IPS-20b (cell line): Measurements from ENCODE around the gene CARD18.
"Not testable (repeated sequence)": the region's sequence is repeated elsewhere in the genome, so short reads cannot be mapped to it uniquely, and the experiment has no call there.

Experiments
- H3K27ac ChIP-seq: one replicate; pipeline ENCODE4 v1.5.1; 2013; ENCODE audit warnings: low read length
- H3K27me3 ChIP-seq: 2 replicates; pipeline ENCODE4 v1.6.1; 2013; ENCODE audit warnings: mild to moderate bottlenecking, low read length, inconsistent platforms; ENCODE audit not compliant: insufficient read depth
- H3K36me3 ChIP-seq: 2 replicates; pipeline ENCODE4 v1.6.1; 2013; ENCODE audit warnings: low read depth, mild to moderate bottlenecking, inconsistent platforms, low read length, moderate library complexity; ENCODE audit not compliant: insufficient read depth
- H3K4me1 ChIP-seq: 2 replicates; pipeline ENCODE4 v1.6.1; 2013; ENCODE audit warnings: mild to moderate bottlenecking, control low read depth, inconsistent platforms, low read length, moderate library complexity; ENCODE audit not compliant: insufficient read depth
- H3K4me3 ChIP-seq: 2 replicates; pipeline ENCODE4 v1.5.1; 2013; ENCODE audit warnings: mild to moderate bottlenecking, low read length, inconsistent platforms
- H3K9ac ChIP-seq: 2 replicates; pipeline ENCODE4 v1.6.1; 2013; ENCODE audit warnings: low read depth, mild to moderate bottlenecking, inconsistent platforms, low read length, moderate library complexity
- H3K9me3 ChIP-seq: 2 replicates; pipeline ENCODE4 v1.6.1; 2013; ENCODE audit warnings: mild to moderate bottlenecking, low read depth, low read length, inconsistent platforms; ENCODE audit not compliant: insufficient read depth

Gene CARD18

DNA sequence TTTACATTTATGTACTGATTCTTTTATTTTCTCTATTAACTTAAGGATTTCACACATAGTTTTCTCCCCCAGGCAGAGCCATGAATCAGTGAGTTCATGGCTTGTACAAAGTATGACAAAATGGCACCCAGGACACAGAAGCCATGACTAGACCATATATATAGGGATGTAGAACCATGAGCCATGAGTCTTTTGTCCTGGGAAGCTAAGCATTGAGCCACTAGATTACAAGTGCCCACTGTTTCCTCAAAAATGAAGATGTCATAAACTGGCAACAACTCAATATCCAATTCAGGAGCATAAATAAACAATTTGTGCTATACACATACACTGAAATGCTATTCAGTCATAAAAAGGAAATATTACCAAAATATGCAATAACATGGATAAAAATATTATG is 36.2 kb downstream of the CARD18 start:
- Histone ChIP-seq H3K4me3 (no peak overlapping the region), H3K9me3 (peaks cover 14% of the 10 kb centered on the region), H3K4me1 (peaks cover 6% of the 10 kb centered on the region), H3K27me3 (no peaks in the 10 kb centered on the region), H3K36me3 (no peaks in the 10 kb centered on the region), H3K27ac (no peak overlapping the region), H3K9ac (no peak overlapping the region)

DNA sequence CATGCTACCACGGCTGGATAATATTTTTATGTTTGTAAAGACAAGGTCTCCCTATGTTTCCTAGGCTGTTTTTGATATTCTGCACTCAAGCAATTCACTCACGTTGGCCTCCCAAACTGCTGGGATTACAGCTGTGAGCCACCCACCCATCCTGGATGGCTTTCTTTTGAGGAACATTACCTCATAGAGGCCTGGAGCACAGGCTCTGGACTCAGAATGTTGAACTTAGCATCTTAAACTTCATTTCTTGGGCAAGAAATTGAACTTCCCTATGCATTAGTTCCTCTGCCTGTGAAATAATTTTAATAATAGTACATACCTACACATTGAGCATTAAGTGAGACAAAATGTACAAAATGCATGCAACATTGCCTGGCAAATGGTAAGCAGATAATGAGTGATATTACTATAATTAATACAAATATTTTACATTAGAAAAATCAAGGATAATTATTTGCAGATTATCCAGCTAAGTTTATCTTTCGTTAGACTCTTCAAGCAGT is 37.4 kb downstream of the CARD18 start:
- H3K27ac ChIP-seq, H3K36me3 ChIP-seq, H3K9ac ChIP-seq, H3K4me1 ChIP-seq, H3K27me3 ChIP-seq, H3K4me3 ChIP-seq: not testable (repeated sequence)
- H3K9me3 ChIP-seq: peaks cover 14% of the 10 kb centered on the region

DNA sequence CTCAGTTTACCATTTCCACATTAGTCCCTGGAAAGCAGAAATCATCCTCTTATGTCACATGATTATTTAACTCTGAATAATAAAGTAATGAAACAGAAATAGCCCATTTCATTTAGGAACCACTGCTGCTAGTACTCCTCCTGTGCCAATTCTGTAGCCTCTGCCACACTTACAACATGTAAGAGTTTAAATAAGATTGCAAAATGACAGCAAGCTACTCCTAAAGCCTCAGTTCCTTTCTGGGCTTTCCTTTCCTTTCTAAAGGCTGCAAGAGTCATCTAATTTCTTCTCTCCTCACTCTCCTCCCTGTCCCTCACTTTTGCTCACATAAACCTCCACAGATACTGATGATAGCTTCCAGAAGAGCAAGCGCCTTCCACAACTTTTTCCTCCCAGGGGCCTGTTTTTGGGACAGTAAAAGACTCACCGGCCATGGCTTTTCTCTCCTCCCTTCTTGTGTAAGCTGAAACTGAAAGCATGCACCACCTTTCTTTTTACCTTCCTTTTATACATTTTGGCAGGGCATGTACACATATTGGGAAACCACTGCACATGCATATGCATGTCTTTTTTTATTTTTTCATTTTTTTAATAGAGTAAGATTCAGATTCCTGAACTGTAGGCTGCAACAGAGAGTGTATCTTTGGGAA is 38.5 kb downstream of the CARD18 start:
- H3K36me3 ChIP-seq: no peaks in the 10 kb centered on the region
- peaks cover 13% of the 10 kb centered on the region; the same call in 1 of the 2 replicates for H3K9me3 ChIP-seq
- no peaks in the 10 kb centered on the region for H3K27me3 ChIP-seq
- H3K4me1 ChIP-seq: peaks cover 6% of the 10 kb centered on the region
- H3K27ac ChIP-seq: no peak overlapping the region
- H3K4me3 ChIP-seq: no peak overlapping the region
- H3K9ac ChIP-seq: no peak overlapping the region

DNA sequence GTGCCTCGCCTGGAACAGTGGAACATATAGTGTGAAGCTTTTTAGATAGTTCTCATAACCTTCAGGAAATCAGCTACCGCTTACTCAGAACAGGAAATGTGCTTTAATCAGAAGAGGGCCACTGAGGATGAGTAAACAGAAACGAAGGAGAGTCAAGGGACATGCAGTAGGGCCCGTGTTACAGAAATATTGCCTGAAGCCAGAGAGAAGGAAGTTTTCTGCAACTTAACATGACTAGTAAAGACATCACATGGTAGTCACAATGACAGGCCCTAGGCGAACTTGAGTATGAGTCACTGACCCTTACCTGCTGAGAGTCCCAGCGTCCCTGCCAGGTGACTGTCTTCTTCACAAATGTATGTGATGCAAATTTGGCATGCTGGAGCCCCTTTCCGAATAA is 39.4 kb downstream of the CARD18 start:
- H3K27ac ChIP-seq: no peak overlapping the region

DNA sequence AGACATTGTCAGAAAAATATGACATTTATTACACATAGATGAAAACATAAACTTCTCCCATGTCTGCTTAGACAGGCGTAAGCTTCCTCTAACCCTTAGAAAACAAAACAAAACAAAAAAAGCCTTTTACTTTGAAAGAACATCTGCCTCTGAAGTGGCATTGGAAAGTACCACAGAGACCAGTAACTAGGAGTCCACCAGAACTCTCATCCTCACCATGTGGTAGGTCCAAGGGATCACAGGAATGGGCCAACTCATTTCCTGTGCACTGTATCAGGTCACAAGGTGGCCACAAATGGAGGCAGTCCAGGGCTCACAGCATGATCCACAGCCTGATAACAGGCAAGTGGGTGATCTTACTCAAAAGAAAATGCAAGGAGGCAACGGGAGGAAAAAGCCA is 40.0 kb downstream of the CARD18 start:
- not testable (repeated sequence) for H3K4me1 ChIP-seq, H3K9me3 ChIP-seq, H3K36me3 ChIP-seq, H3K4me3 ChIP-seq, H3K27ac ChIP-seq, H3K27me3 ChIP-seq, H3K9ac ChIP-seq

More for the DNA sequence above, 39.4 kb downstream of the CARD18 start:
- Histone ChIP-seq H3K9me3 (peaks cover 5% of the 10 kb centered on the region; the same call in 1 of the 2 replicates), H3K9ac (no peak overlapping the region), H3K36me3 (no peaks in the 10 kb centered on the region), H3K27me3 (no peaks in the 10 kb centered on the region), H3K4me1 (peaks cover 6% of the 10 kb centered on the region), H3K4me3 (no peak overlapping the region)

DNA sequence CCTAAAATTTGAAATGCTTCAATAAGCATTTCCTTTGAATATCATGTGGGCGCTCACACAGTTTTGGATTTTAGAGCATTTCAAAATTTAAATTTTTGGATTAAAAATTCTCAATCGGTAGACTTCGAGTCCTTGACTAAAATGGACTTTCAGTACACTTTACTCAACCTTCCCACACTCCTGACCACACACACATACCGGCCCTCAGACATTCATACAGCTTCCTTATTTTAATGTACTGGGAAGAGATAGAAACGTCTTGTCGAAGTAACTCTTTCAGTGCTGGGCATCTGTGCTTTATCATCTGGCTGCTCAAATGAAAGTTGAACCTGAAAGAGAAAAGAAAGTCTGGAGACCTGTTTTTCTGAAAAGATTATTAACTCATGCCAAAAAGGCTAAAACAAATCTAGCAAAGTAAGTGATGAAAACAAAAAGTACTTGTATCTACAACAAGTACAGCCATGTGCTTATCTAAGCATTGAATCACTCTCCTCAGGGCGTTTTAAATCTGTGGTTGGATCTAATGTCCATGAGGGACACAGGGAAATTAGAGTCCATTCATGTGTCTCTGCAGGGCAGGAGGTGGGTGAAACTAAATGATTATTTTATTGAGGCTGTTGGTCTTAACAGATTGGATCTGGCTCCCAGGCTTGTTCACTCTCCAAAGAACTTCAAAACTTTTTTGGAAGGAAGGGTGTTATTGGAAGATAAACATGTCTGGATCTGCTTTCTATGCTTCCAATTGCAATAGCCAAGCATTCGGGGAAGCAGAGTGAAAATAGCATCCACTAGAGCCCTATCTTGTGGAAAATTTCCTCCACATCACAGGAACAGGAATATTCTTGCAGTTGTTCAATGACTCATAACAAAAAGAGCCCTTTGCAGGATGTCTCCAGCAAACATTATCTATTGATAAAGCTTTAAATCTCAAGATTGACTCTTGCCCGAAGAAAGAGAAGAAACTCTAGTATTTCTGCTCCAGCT is 47.0 kb downstream of the CARD18 start:
- Histone ChIP-seq H3K9ac (no peak overlapping the region), H3K4me3 (no peak overlapping the region), H3K9me3 (no peaks in the 10 kb centered on the region), H3K4me1 (no peaks in the 10 kb centered on the region), H3K36me3 (no peaks in the 10 kb centered on the region), H3K27me3 (no peaks in the 10 kb centered on the region), H3K27ac (no peak overlapping the region)
